DMS114 treated with DMSO at 0.1 percent for 48 hours (cell line): ENCODE data around the gene GNG13.
"Not testable (repeated sequence)": the region's sequence is repeated elsewhere in the genome, so short reads cannot be mapped to it uniquely, and the experiment has no call there.

Source experiments
- DNase-seq: peaks from one replicate; lab custom pipeline; 2025; ENCODE audit not compliant: unreplicated experiment; lab: John Stamatoyannopoulos, UW

The GNG13 gene

GRCh38 chr16:780296-780695 is 20.2 kb downstream of the GNG13 start:
- no peak for DNase-seq

GRCh38 chr16:779561-779960 is 21.0 kb downstream of the GNG13 start:
- DNase-seq, result no peak

GRCh38 chr16:778909-779527 is 21.5 kb downstream of the GNG13 start:
- no peak for DNase-seq

GRCh38 chr16:778447-778846 is 22.1 kb downstream of the GNG13 start:
- no peak for DNase-seq

GRCh38 chr16:777826-778225 is 22.7 kb downstream of the GNG13 start:
- no peak for DNase-seq

- DNase-seq, result no peak
Observed at GRCh38 chr16:776824-777223, 23.7 kb downstream of the GNG13 start.

- DNase-seq, result not testable (repeated sequence)
Observed at GRCh38 chr16:776298-776697, 24.2 kb downstream of the GNG13 start.

GRCh38 chr16:775236-775796 is 25.2 kb downstream of the GNG13 start:
- no peak for DNase-seq

GRCh38 chr16:774086-775001 is 26.2 kb downstream of the GNG13 start:
- DNase-seq, result no peak

GRCh38 chr16:772959-773358 is 27.6 kb downstream of the GNG13 start:
- DNase-seq, result no peak

- DNase-seq, result no peak
Observed at GRCh38 chr16:770411-770810, 30.1 kb downstream of the GNG13 start.

GRCh38 chr16:769934-770333 is 30.6 kb downstream of the GNG13 start:
- no peak for DNase-seq

GRCh38 chr16:769184-769784 is 31.2 kb downstream of the GNG13 start:
- DNase-seq, result no peak

GRCh38 chr16:768428-768827 is 32.1 kb downstream of the GNG13 start:
- no peak for DNase-seq

GRCh38 chr16:767743-768235 is 32.7 kb downstream of the GNG13 start:
- no peak for DNase-seq

GRCh38 chr16:766820-767640 is 33.5 kb downstream of the GNG13 start:
- DNase-seq, result no peak

- no peak for DNase-seq
Observed at GRCh38 chr16:766008-766819, 34.3 kb downstream of the GNG13 start.

- DNase-seq, result no peak
Observed at GRCh38 chr16:765488-765865, 35.1 kb downstream of the GNG13 start.

- DNase-seq, result no peak
Observed at GRCh38 chr16:764848-765487, 35.6 kb downstream of the GNG13 start.
